Measurements from ENCODE around the gene PIGM. TPM values are rescaled to one million over a fixed set of nuclear protein-coding genes. Genes with fewer than 3 reads are reported as not detected.

The PIGM gene
- total and polyA plus RNA-seq, 8 donors: 0.76 to 8.7 (median 4.0) TPM

GRCh38 chr1:159980076-159980475 lies 51.7 kb downstream of the PIGM start:
- Histone ChIP-seq H3K36me3 (peaks cover 0 to 27% (median 2%) of the 10 kb centered on the region in 4 donors), H3K27ac (no peak overlapping the region), H3K4me3 (no peak overlapping the region), H3K9me3 (no peaks in the 10 kb centered on the region), H3K27me3 (no peaks in the 10 kb centered on the region), H3K4me1 (peaks cover 0 to 15% (median 7%) of the 10 kb centered on the region in 4 donors)
- TF ChIP-seq POLR2AphosphoS5 (IDR thresholded peaks at IDR 0.05) (no peak), POLR2A (IDR thresholded peaks at IDR 0.05) (no peak), EP300 (IDR thresholded peaks at IDR 0.05) (no peak), CTCF (IDR thresholded peaks at IDR 0.05) (no peak)
- intact Hi-C loops (cut with DNase I; ENCODE audit: low total_unique reads): no loop called here
- whole genome bisulfite sequencing, 5 donors: 59 to 80% (median 70%) methylated on average over 6 of the region's 6 CpGs
- no peak for DNase-seq

- no peak overlapping the region for H3K4me3 ChIP-seq
- intact Hi-C loops (cut with DNase I; ENCODE audit: low total_unique reads): no loop called here
- H3K4me1 ChIP-seq: peaks cover 0 to 15% (median 7%) of the 10 kb centered on the region in 4 donors
- peaks cover 0 to 27% (median 2%) of the 10 kb centered on the region in 4 donors for H3K36me3 ChIP-seq
- H3K27ac ChIP-seq: no peak overlapping the region
- H3K9me3 ChIP-seq: no peaks in the 10 kb centered on the region
- WGBS, 5 donors: 68 to 80% (median 75%) methylated on average over 3 of the region's 3 CpGs
- DNase-seq: peak in 1 of 2 donors; percentile 59
- H3K27me3 ChIP-seq: no peaks in the 10 kb centered on the region
- no peak for TF ChIP-seq CTCF (IDR thresholded peaks at IDR 0.05)
- no peak for TF ChIP-seq EP300 (IDR thresholded peaks at IDR 0.05)
- no peak for TF ChIP-seq POLR2A (IDR thresholded peaks at IDR 0.05)
- no peak for TF ChIP-seq POLR2AphosphoS5 (IDR thresholded peaks at IDR 0.05)
Observed at GRCh38 chr1:159979257-159979656, 52.5 kb downstream of the PIGM start.

DNA sequence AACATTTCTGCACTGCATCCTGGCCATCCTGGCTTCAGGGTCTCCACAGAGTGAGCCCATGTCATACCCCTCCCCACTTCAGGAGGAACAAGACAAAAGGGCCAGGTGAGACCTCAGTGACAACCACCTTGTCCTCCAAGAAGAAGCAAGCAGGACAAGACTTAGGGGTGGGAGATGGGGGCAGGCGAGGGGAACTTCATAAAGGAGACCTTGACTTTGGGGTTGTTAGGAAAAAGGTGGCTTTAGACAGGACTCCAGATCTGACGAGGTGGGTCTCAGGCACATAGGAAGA lies 53.7 kb downstream of the PIGM start:
- intact Hi-C loops (cut with DNase I; ENCODE audit: low total_unique reads): no loop called here
- no peak for DNase-seq
- H3K27ac ChIP-seq: no peak overlapping the region
- TF ChIP-seq CTCF (IDR thresholded peaks at IDR 0.05): no peak
- TF ChIP-seq POLR2AphosphoS5 (IDR thresholded peaks at IDR 0.05): no peak
- no peak for TF ChIP-seq POLR2A (IDR thresholded peaks at IDR 0.05)
- no peak for TF ChIP-seq EP300 (IDR thresholded peaks at IDR 0.05)
- peaks cover 0 to 7% (median 0%) of the 10 kb centered on the region in 3 donors for H3K27me3 ChIP-seq
- no peak overlapping the region for H3K4me3 ChIP-seq
- no peaks in the 10 kb centered on the region for H3K9me3 ChIP-seq
- peaks cover 0 to 27% (median 2%) of the 10 kb centered on the region in 4 donors for H3K36me3 ChIP-seq
- 80 to 100% (median 95%) methylated on average over 2 of the region's 2 CpGs for WGBS, 5 donors
- H3K4me1 ChIP-seq: peaks cover 0 to 15% (median 7%) of the 10 kb centered on the region in 4 donors

GRCh38 chr1:159977364-159978106 lies 54.3 kb downstream of the PIGM start:
- intact Hi-C loops (cut with DNase I; ENCODE audit: low total_unique reads): no loop called here
- peaks cover 0 to 27% (median 2%) of the 10 kb centered on the region in 4 donors for H3K36me3 ChIP-seq
- WGBS, 5 donors: 84 to 93% (median 89%) methylated on average over 6 of the region's 6 CpGs
- peaks cover 0 to 7% (median 0%) of the 10 kb centered on the region in 3 donors for H3K27me3 ChIP-seq
- H3K4me1 ChIP-seq: peaks cover 0 to 15% (median 7%) of the 10 kb centered on the region in 4 donors
- no peak overlapping the region for H3K27ac ChIP-seq
- DNase-seq: no peak
- no peak overlapping the region for H3K4me3 ChIP-seq
- TF ChIP-seq CTCF (IDR thresholded peaks at IDR 0.05) (no peak), EP300 (IDR thresholded peaks at IDR 0.05) (no peak), POLR2A (IDR thresholded peaks at IDR 0.05) (no peak), POLR2AphosphoS5 (IDR thresholded peaks at IDR 0.05) (no peak)
- no peaks in the 10 kb centered on the region for H3K9me3 ChIP-seq

Other genes with a start within 250 kb of the PIGM start
- gene FCRL6, start 229.6 kb downstream of the PIGM start, total RNA-seq: not detected
- not detected for gene FCRL6, start 229.6 kb downstream of the PIGM start, polyA plus RNA-seq
- 1 to 10 TPM in 3 of 5 donors, not detected in 2; 2.0 to 4.5 (median 2.9) TPM for gene SLAMF8, start 205.1 kb downstream of the PIGM start, total RNA-seq
- gene SLAMF8, start 205.1 kb downstream of the PIGM start, polyA plus RNA-seq: 1 to 10 TPM in 2 of 3 donors, under 1 TPM in 1; 0.76 to 3.1 (median 1.9) TPM
- gene VSIG8, start 169.3 kb downstream of the PIGM start, total RNA-seq: 1 to 10 TPM in 1 of 5 donors, not detected in 4; 2.5 TPM
- under 1 TPM in 1 of 3 donors, not detected in 2; 0.30 TPM for gene VSIG8, start 169.3 kb downstream of the PIGM start, polyA plus RNA-seq
- gene CFAP45, start 131.8 kb downstream of the PIGM start, total RNA-seq: 1 to 10 TPM in 1 of 5 donors, under 1 TPM in 1, not detected in 3; 0.73 to 1.0 TPM
- gene CFAP45, start 131.8 kb downstream of the PIGM start, polyA plus RNA-seq: under 1 TPM in 2 of 3 donors, not detected in 1; 0.30 to 0.31 TPM
- 100 to 1,000 TPM in 4 of 5 donors, 10 to 100 TPM in 1; 49.0 to 445 (median 239) TPM for gene TAGLN2, start 106.5 kb downstream of the PIGM start, total RNA-seq
- gene TAGLN2, start 106.5 kb downstream of the PIGM start, polyA plus RNA-seq: 1,000 to 10,000 TPM in 1 of 3 donors, 100 to 1,000 TPM in 2; 306 to 1,290 (median 583) TPM
- 10 to 100 TPM in 3 of 5 donors, 1 to 10 TPM in 2; 4.9 to 36.2 (median 15.6) TPM for gene IGSF9, start 86.4 kb downstream of the PIGM start, total RNA-seq
- gene IGSF9, start 86.4 kb downstream of the PIGM start, polyA plus RNA-seq: 1 to 10 TPM; 2.0 to 8.2 (median 7.3) TPM
- not detected for gene SLAMF9, start 77.8 kb downstream of the PIGM start, total RNA-seq
- gene SLAMF9, start 77.8 kb downstream of the PIGM start, polyA plus RNA-seq: under 1 TPM in 1 of 3 donors, not detected in 2; 0.87 TPM
- gene KCNJ10, start 38.2 kb upstream of the PIGM start, total RNA-seq: not detected
- 1 to 10 TPM in 1 of 3 donors, under 1 TPM in 2; 0.19 to 1.1 (median 0.78) TPM for gene KCNJ10, start 38.2 kb upstream of the PIGM start, polyA plus RNA-seq
- gene KCNJ9, start 49.5 kb upstream of the PIGM start, total RNA-seq: under 1 TPM in 1 of 5 donors, not detected in 4; 0.87 TPM
- under 1 TPM in 2 of 3 donors, not detected in 1; 0.03 to 0.06 TPM for gene KCNJ9, start 49.5 kb upstream of the PIGM start, polyA plus RNA-seq
- 10 to 100 TPM in 3 of 5 donors, 1 to 10 TPM in 2; 4.7 to 65.2 (median 11.6) TPM for gene IGSF8, start 66.6 kb upstream of the PIGM start, total RNA-seq
- gene IGSF8, start 66.6 kb upstream of the PIGM start, polyA plus RNA-seq: 10 to 100 TPM in 2 of 3 donors, 1 to 10 TPM in 1; 5.8 to 21.7 (median 18.0) TPM
- gene ATP1A2, start 83.8 kb upstream of the PIGM start, total RNA-seq: 100 to 1,000 TPM in 1 of 5 donors, 10 to 100 TPM in 3, 1 to 10 TPM in 1; 7.0 to 104 (median 11.7) TPM
- 10 to 100 TPM in 1 of 3 donors, under 1 TPM in 2; 0.31 to 17.3 (median 0.56) TPM for gene ATP1A2, start 83.8 kb upstream of the PIGM start, polyA plus RNA-seq
- under 1 TPM in 1 of 5 donors, not detected in 4; 0.37 TPM for gene ATP1A4, start 119.6 kb upstream of the PIGM start, total RNA-seq
- under 1 TPM in 1 of 3 donors, not detected in 2; 0.05 TPM for gene ATP1A4, start 119.6 kb upstream of the PIGM start, polyA plus RNA-seq
- under 1 TPM in 1 of 5 donors, not detected in 4; 0.55 TPM for gene CASQ1, start 158.6 kb upstream of the PIGM start, total RNA-seq
- gene CASQ1, start 158.6 kb upstream of the PIGM start, polyA plus RNA-seq: under 1 TPM in 2 of 3 donors, not detected in 1; 0.48 to 0.61 TPM
- 10 to 100 TPM; 26.3 to 75.4 (median 34.8) TPM for gene PEA15, start 173.4 kb upstream of the PIGM start, total RNA-seq
- gene PEA15, start 173.4 kb upstream of the PIGM start, polyA plus RNA-seq: 100 to 1,000 TPM in 2 of 3 donors, 10 to 100 TPM in 1; 69.4 to 127 (median 107) TPM
- 100 to 1,000 TPM in 3 of 5 donors, 10 to 100 TPM in 2; 85.8 to 267 (median 148) TPM for gene DCAF8, start 230.6 kb upstream of the PIGM start, total RNA-seq
- 10 to 100 TPM; 39.4 to 45.1 (median 40.7) TPM for gene DCAF8, start 230.6 kb upstream of the PIGM start, polyA plus RNA-seq